Duodenal mucosa (tissue), 2 donors: ENCODE results near the gene CCDC136.

Source experiments
- H3K27ac ChIP-seq: one replicate; pipeline ENCODE4 v1.7.0; 2013; ENCODE audit warnings: low read depth, low read length
- H3K27me3 ChIP-seq, 2 donors: one replicate each; pipeline ENCODE4 v1.7.0; 2013; ENCODE audit warnings: low read length in 2 of 2, control low read depth in 1 of 2; ENCODE audit not compliant: insufficient read depth in 2 of 2, control insufficient read depth in 1 of 2
- H3K36me3 ChIP-seq, 2 donors: one replicate each; pipeline ENCODE4 v1.7.0; 2013; ENCODE audit warnings: low read length in 2 of 2, control low read depth in 1 of 2; ENCODE audit not compliant: insufficient read depth in 2 of 2, control insufficient read depth in 1 of 2
- H3K4me1 ChIP-seq, 2 donors: one replicate each; pipeline ENCODE4 v1.7.0; 2013; ENCODE audit warnings: low read length in 2 of 2, control low read depth in 1 of 2; ENCODE audit not compliant: insufficient read depth in 2 of 2, control insufficient read depth in 1 of 2
- H3K4me3 ChIP-seq, 2 donors: one replicate each; pipeline ENCODE4 v1.7.0; 2013; ENCODE audit warnings: low read length in 2 of 2, low read depth in 1 of 2
- H3K9ac ChIP-seq, 2 donors: one replicate each; pipeline ENCODE4 v1.7.0; 2013; ENCODE audit warnings: low read length in 2 of 2, low read depth in 1 of 2
- H3K9me3 ChIP-seq, 2 donors: one replicate each; pipeline ENCODE4 v1.7.0; 2013; ENCODE audit warnings: low read length in 2 of 2, control low read depth in 1 of 2; ENCODE audit not compliant: control insufficient read depth in 1 of 2

The CCDC136 gene

GRCh38 chr7:128818694-128819093, 26.9 kb downstream of the CCDC136 start:
- no peak overlapping the region for H3K4me3 ChIP-seq
- no peaks in the 10 kb centered on the region for H3K36me3 ChIP-seq
- no peaks in the 10 kb centered on the region for H3K4me1 ChIP-seq
- H3K27me3 ChIP-seq = no peaks in the 10 kb centered on the region
- no peak overlapping the region for H3K9ac ChIP-seq
- H3K27ac ChIP-seq = no peak overlapping the region
- H3K9me3 ChIP-seq = no peaks in the 10 kb centered on the region

GRCh38 chr7:128821724-128822123, 30.0 kb downstream of the CCDC136 start:
- no peak overlapping the region for H3K27ac ChIP-seq
- H3K27me3 ChIP-seq = no peaks in the 10 kb centered on the region
- no peaks in the 10 kb centered on the region for H3K9me3 ChIP-seq
- H3K4me1 ChIP-seq = no peaks in the 10 kb centered on the region
- no peaks in the 10 kb centered on the region for H3K36me3 ChIP-seq
- H3K4me3 ChIP-seq = no peak overlapping the region
- H3K9ac ChIP-seq = no peak overlapping the region

GRCh38 chr7:128826512-128826911, 34.7 kb downstream of the CCDC136 start:
- H3K9ac ChIP-seq = no peak overlapping the region
- no peaks in the 10 kb centered on the region for H3K36me3 ChIP-seq
- H3K4me1 ChIP-seq = peaks cover 0 to 9% of the 10 kb centered on the region in 2 donors
- H3K27ac ChIP-seq = no peak overlapping the region
- peaks cover 16 to 18% of the 10 kb centered on the region in 2 donors for H3K27me3 ChIP-seq
- no peaks in the 10 kb centered on the region for H3K9me3 ChIP-seq
- H3K4me3 ChIP-seq = no peak overlapping the region

- Histone ChIP-seq H3K27ac (no peak overlapping the region), H3K36me3 (no peaks in the 10 kb centered on the region), H3K4me1 (peaks cover 0 to 9% of the 10 kb centered on the region in 2 donors), H3K9me3 (no peaks in the 10 kb centered on the region), H3K9ac (no peak overlapping the region), H3K4me3 (no peak overlapping the region), H3K27me3 (peaks cover 18 to 22% of the 10 kb centered on the region in 2 donors)
These were observed 35.1 kb downstream of the CCDC136 start for GRCh38 chr7:128826916-128827247.

GRCh38 chr7:128827248-128827958, 35.6 kb downstream of the CCDC136 start:
- H3K36me3 ChIP-seq = no peaks in the 10 kb centered on the region
- peaks cover 18 to 24% of the 10 kb centered on the region in 2 donors for H3K27me3 ChIP-seq
- H3K4me1 ChIP-seq = peaks cover 0 to 10% of the 10 kb centered on the region in 2 donors
- no peak overlapping the region for H3K27ac ChIP-seq
- H3K4me3 ChIP-seq = no peak overlapping the region
- no peak overlapping the region for H3K9ac ChIP-seq
- no peaks in the 10 kb centered on the region for H3K9me3 ChIP-seq

- H3K27ac ChIP-seq = no peak overlapping the region
- no peak overlapping the region for H3K9ac ChIP-seq
- no peak overlapping the region for H3K4me3 ChIP-seq
- peaks cover 0 to 16% of the 10 kb centered on the region in 2 donors for H3K4me1 ChIP-seq
- H3K36me3 ChIP-seq = no peaks in the 10 kb centered on the region
- no peaks in the 10 kb centered on the region for H3K9me3 ChIP-seq
- peaks cover 24 to 31% of the 10 kb centered on the region in 2 donors for H3K27me3 ChIP-seq
These were observed 36.4 kb downstream of the CCDC136 start for GRCh38 chr7:128827971-128828711.

GRCh38 chr7:128829391-128830166, 37.8 kb downstream of the CCDC136 start:
- peaks cover 24 to 32% of the 10 kb centered on the region in 2 donors for H3K27me3 ChIP-seq
- H3K9ac ChIP-seq = no peak overlapping the region
- H3K9me3 ChIP-seq = no peaks in the 10 kb centered on the region
- no peaks in the 10 kb centered on the region for H3K36me3 ChIP-seq
- H3K4me3 ChIP-seq = peak overlapping the region; percentile 40 to 50
- no peak overlapping the region for H3K27ac ChIP-seq
- H3K4me1 ChIP-seq = peaks cover 0 to 16% of the 10 kb centered on the region in 2 donors

- Histone ChIP-seq H3K27me3 (peaks cover 24 to 32% of the 10 kb centered on the region in 2 donors), H3K4me1 (peaks cover 0 to 16% of the 10 kb centered on the region in 2 donors), H3K27ac (peak within 1 kb of the TSS; percentile 42), H3K4me3 (peak within 1 kb of the TSS; percentile 56 to 68), H3K9ac (no peak within 1 kb of the TSS), H3K9me3 (no peaks in the 10 kb centered on the region), H3K36me3 (no peaks in the 10 kb centered on the region)
These were observed 38.7 kb downstream of the CCDC136 start, which contains the start of gene FLNC for GRCh38 chr7:128830231-128831177. Gene FLNC (plus strand): TSS chr7:128830406. CDS start chr7:128830638, 232 bp downstream.

- Histone ChIP-seq H3K4me3 (peak overlapping the region in 1 of 2 donors; percentile 48), H3K36me3 (no peaks in the 10 kb centered on the region), H3K27ac (peak overlapping the region; percentile 41), H3K9ac (no peak overlapping the region), H3K4me1 (peaks cover 0 to 16% of the 10 kb centered on the region in 2 donors), H3K9me3 (no peaks in the 10 kb centered on the region), H3K27me3 (peaks cover 24 to 32% of the 10 kb centered on the region in 2 donors)
These were observed 39.6 kb downstream of the CCDC136 start for GRCh38 chr7:128831178-128831993.
